SIG-M5 (cell line): ENCODE measurements around the gene POLE4.

Source experiments
- DNase-seq: peaks from one replicate; lab custom pipeline; 2025; lab: John Stamatoyannopoulos, UW

The POLE4 gene

DNA sequence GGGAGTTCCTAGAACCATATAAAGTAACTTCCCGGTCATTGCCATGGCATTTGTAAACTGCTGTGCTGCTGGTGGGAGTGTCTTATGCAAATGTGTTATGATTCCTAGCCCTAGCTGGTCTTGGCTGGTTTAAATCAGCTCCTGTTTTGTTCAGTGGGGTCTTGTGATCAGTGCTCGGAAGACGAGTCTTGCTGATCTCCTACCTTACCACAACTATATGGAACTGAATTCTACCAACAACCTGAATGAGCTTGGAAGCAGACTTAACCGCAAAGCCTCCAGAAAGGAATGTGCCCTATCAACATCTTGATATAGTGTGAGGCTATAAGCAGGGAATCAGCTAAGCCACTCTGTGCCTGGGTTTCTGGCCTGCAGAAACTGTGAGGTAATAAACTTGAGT lies 33.5 kb downstream of the POLE4 start:
- no peak for DNase-seq

DNA sequence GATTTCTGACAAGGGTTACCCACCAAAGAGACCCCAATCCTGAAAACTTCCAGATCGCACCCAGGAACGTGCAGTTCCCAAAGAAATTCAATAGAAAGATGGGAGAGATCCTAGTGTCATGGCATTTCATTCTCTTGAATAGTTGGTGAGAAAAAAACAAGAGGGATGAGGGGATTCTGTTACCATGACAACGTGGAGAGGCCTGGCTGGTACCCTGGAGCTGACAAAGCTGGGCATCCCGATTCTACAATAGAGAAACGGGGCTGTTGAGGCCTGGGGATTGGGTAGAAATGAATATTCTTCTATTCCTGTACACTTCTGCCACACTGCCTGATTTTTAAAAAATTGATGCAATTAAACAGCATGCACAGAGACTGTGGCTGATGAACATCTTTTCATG lies 41.0 kb downstream of the POLE4 start:
- DNase-seq = no peak

- no peak for DNase-seq
Measured at GRCh38 chr2:75002007-75002406, 43.6 kb downstream of the POLE4 start.

DNA sequence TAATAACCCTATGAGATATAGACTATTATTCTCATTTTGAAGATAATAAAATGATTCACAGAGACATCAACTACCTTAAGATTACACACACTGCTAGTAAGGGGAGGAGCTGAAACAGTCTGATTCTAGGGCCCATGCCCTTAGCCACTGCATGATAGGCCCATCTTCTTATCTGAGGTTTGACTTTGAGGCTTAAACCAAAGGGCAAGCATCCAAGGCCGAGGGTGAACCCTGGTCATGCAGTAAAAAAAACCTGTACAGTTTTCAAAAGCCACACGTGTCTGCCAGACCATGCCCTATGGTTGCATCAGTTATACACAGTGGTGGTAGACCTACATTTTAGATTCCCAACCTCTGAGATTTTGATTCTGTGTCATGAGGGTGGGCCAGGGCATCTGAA lies 44.8 kb downstream of the POLE4 start:
- no peak for DNase-seq

DNA sequence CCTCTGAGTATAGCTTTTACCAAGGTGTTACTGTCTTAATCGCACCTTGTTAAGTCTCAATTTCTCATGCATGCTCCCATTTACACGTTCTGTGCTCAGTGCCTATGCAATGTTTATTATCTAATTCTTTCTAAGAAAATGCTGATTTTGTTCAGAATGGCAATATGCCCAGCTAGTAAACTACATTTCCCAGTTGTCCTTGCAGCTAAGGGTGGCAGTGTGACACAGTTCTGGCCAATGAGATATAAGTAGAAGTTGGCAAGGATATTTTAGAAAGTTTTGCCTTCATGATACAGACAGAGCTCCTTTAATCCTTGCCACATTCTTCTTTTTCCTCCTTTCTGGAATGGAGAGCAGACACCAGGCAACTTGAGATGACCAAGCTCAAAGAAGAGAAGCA lies 45.3 kb downstream of the POLE4 start:
- no peak for DNase-seq

DNA sequence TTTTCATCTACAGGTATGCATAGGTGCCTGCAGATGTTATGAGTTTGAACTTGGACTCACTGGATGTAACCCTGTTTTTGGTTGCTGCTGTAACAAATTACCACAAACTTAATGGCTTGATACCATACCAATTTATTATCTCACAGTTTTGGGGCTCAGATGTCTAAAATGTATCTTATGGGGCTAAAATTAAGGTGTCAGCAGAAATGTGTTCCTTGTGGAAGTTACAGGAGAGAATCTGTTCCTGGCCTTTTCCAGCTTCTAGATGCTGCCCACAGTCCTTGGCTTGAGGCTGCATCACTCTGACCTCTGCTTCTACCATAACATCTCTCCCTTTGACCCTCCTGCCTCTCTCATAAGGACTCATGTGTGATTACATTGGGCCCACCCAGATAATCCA lies 47.6 kb downstream of the POLE4 start:
- DNase-seq = no peak

GRCh38 chr2:75007061-75007460 lies 48.6 kb downstream of the POLE4 start:
- DNase-seq = no peak

GRCh38 chr2:75007819-75008218 lies 49.4 kb downstream of the POLE4 start:
- DNase-seq = no peak

DNA sequence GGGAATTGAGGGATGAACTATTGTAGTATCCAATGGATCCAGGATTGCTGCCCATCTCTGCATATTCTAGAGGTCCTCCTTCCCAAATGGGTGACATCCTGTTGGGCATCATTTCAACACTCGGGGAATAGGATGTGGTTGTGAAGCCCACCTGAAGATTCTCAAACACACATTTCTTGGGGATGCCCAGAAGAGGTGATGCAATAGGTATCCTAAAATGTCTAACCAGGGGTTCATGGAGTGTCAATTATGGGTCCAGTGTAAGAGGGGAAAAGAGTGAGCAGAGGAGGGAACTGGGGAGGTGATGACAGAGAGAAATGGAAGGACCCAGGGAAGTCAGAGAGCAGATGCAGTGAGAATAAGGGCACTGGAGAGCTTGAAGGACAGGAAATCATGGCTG lies 52.1 kb downstream of the POLE4 start:
- no peak for DNase-seq

- no peak for DNase-seq
Measured at GRCh38 chr2:75012080-75012479, 53.6 kb downstream of the POLE4 start.

- DNase-seq = peak; percentile 64
Measured at GRCh38 chr2:75018162-75018561, 59.7 kb downstream of the POLE4 start.
